COR-L47 (cell line): Measurements from ENCODE around the gene BRWD1.

Experiments used
- DNase-seq: peaks from one replicate; lab custom pipeline; 2025; lab: John Stamatoyannopoulos, UW

The BRWD1 gene

DNA sequence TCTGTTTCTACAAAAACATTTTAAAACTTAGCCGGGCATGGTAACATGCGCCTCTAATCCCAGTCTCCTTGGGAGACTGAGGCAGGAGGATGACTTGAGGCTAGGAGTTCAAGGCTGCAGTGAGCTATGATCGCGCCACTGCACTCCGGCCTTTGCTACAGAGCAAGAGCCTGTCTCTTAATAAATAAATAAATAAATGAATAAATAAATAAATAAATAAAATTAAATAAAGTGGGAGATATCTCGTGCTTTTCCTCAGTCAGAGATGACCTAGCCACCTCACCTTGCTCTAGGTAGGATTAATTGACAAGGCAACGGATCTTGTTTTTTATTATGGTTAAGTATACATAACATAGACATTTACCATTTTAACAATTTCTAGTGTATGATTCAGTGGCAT lies 14.3 kb upstream of the BRWD1 start:
- no peak for DNase-seq

DNA sequence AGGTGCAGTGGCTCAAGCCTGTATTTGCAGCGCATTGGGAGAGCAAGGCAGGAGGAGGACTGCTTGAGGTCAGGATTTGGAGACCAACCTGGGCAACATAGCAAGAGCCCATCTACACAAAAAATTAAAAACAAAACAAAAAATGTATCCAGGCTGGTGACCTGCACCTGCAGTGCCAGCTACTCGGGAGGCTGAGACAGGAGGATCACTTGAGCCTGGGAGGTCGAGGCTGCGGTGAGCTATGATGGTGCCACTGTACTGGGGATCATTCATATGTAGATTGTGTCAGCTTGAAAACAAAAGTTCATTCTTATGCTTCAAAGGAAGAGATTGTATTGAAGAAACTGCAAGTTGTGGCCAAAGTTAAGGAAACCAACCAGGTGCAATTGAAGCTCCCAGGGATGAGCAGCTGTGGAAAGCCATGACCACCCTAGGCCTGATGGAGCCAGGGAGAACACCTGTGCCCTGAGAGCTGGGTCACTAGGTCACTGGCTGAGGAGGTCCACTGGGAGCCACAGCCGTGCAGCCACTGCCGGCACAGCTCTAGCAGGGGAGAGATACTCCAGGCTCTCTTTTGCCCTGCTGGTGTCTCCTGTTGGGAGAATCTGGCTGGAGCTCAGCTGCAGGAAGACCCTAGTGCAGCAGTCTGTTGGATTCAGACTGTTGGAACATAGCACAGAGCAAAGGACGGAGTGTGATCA lies 13.3 kb upstream of the BRWD1 start:
- DNase-seq, result no peak

GRCh38 chr21:39325458-39325857 lies 12.0 kb upstream of the BRWD1 start:
- no peak for DNase-seq

DNA sequence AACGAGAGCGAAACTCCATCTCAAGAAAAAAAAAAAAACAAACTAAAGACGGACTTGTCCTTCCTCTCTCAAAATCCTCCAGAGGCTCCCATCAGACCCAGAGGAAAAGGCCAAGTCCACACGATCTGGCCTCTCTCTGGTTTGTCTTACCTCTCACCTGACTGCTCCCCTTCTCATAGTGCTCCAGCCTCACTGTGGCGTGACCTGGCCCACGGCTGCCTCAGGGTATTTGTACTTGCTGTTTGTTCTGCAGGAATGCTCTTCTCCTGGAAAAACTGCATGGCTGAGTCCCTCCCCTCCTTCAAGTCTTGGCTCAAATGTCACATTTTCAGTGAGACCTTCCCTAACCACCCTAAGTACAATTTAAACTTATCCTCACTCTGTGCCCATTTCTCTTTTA lies 8.0 kb upstream of the BRWD1 start:
- no peak for DNase-seq

- DNase-seq, result no peak
These were observed 6.4 kb upstream of the BRWD1 start for GRCh38 chr21:39319814-39320332.

- DNase-seq, result no peak
These were observed 5.9 kb upstream of the BRWD1 start for GRCh38 chr21:39319251-39319756.

DNA sequence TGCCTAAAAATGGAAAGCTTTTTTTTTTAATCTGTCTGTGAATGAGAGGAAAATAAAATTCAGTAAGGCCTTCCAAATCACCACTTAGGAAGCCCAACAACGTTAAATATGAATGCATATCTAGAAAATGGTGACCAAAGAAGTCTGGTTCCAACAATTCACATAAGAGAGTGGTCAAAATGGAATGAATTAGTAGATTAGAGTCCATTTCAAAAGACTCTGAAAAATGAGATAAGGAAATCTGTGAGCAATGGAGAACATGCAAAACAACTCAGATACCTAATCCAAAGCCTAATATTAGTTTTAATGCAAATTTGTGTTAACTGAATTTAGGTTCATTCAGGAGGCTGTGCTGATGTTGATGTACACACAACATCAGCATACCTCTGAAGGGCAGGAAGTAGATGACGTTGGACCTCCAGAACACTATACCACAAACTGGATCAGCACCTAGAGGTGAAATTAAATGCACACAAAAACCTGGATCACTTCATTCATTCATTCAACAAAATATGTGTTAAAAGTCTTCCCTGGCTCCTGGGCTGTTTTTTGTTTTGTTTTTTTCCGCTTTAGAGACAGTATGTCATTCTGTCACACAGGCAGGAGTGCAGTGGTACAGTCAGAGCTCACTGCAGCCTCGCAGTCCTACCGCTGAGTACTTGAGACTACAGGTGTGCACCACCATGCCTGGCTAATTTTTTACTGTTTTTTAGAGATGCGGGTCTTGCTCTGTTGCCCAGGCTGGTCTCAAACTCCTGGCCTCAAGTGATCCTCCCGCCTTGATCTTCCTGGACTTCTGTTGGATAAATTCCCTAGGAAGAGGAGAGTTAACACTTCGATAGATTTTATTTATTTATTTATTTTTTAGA lies 4.9 kb upstream of the BRWD1 start:
- DNase-seq, result no peak

- no peak for DNase-seq
These were observed 4.0 kb upstream of the BRWD1 start for GRCh38 chr21:39317134-39318090.

- no peak for DNase-seq
These were observed 3.3 kb upstream of the BRWD1 start for GRCh38 chr21:39316729-39317128.

- no peak for DNase-seq
These were observed 2.4 kb upstream of the BRWD1 start for GRCh38 chr21:39315603-39316445.

- DNase-seq, result peak; percentile 43
These were observed 953 bp upstream of the BRWD1 start for GRCh38 chr21:39314143-39315027.

DNA sequence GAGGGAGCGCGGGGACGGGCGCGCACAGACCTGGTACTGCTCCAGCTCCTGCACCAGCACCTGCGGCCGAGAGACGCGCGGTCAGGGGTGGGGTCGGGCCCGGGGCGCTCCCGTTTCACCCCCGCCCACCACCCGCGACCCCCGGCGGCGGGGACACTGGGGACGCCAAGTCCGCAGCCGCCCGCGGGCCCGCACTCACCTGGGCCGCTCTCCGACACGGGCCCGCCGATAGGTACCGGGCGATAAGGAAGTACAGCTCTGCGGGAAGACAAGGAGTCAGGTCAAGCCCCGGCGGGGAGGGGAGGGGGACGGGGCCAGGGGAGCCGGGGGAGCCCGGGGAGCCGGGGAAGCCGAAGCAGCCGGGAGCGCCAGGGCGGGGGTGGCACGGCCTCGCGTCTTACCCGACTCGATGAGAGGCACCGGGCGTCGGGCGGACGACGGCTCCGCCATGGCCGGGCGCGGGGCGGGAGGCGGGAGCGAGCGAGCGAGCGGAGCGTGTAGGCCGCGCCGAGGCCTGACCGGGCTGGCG lies 326 bp downstream of the BRWD1 start:
- DNase-seq, result no peak

GRCh38 chr21:39312112-39313041 lies 1.1 kb downstream of the BRWD1 start:
- DNase-seq, result peak; percentile 90

GRCh38 chr21:39311164-39311563 lies 2.3 kb downstream of the BRWD1 start:
- DNase-seq, result no peak

DNA sequence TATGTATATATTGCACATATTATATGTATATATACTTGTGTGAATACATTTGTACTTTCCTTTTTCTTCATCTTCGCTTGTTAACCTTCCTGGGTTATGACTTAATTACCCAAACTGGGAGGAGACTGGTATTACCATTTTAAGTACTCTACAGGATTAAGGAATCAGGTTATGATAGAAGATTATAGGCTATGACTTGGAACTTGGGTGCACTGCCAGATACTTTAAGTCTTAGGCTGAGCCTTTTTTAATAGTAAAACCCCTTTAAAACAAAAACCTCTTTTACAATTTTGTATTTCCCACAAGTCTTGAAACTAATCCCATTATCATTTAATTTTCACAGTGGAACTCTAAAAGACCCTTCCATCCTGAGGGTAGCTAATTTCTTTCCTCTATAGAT lies 6.0 kb downstream of the BRWD1 start:
- no peak for DNase-seq

GRCh38 chr21:39300587-39300986 lies 12.8 kb downstream of the BRWD1 start:
- DNase-seq, result no peak

GRCh38 chr21:39296891-39297290 lies 16.5 kb downstream of the BRWD1 start:
- no peak for DNase-seq

DNA sequence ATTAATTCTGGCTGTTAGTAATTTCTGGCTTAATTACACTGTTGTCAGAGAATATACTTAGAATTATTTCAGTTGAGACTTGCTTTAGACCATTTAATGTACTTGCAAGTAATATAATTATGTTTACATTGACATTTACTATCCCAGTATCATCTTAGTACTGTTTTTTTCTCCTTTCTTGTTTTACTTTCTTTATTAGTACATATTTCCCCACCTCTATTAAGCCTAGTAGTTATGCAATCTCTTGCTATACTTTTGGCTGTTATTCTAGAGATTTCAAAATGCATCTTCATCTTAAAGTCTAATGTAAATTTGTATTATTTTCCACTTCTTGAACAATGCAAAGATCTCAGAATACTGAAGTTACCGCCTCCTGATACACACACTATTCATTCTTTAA lies 24.4 kb downstream of the BRWD1 start:
- no peak for DNase-seq

DNA sequence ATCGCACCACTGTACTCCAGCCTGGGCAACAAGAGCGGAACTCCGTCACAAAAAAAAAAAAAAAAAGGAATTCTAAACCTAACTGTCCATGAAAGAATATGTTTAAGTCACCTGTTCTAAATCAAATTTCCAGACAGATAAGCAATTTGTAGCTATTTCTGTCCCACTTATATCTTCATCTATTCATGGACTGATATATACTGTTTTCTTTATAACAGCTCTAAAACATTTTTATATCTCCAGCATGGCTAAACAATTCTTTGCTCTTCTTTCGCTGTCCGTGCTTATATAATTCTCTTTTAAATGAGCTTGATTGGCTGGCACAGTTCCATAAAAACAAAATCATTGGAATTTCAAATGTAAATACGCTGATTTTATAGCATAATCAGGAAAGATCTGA lies 30.5 kb downstream of the BRWD1 start:
- DNase-seq, result no peak
